ENCODE data around the gene GLDN. TPM values are rescaled to one million over a fixed set of nuclear protein-coding genes. Genes with fewer than 3 reads are reported as not detected.

Gene GLDN
- total RNA-seq, 1 experiment from 2014 or later, result 1.3 TPM

GRCh38 chr15:51298620-51299019, 42.8 kb upstream of the GLDN start:
- H4K91ac ChIP-seq (ENCODE audit: insufficient read length, low read depth, low read length), result no peak overlapping the region
- no peak overlapping the region for H3K9ac ChIP-seq (ENCODE audit: extremely low read depth, insufficient read length, low read length)
- Mint-ChIP-seq H3K4me1 (peaks cover 3% of the 10 kb centered on the region in 2 experiments; a peak in 3 of 4 replicates), H3K27me3 (ENCODE audit: low read depth) (peaks cover 3% of the 10 kb centered on the region), H3K36me3 (ENCODE audit: insufficient read depth in 1 of 3, low read depth in 3 of 3) (peaks cover 0 to 2% (median under 1%) of the 10 kb centered on the region in 3 experiments; a peak in 2 of 7 replicates), H3K27ac (no peak overlapping the region), H3K9me3 (peaks cover 5 to 7% of the 10 kb centered on the region in 2 experiments), H3K4me3 (no peak overlapping the region)
- H3K27me3 ChIP-seq (ENCODE audit: insufficient read depth, low read length), result no peaks in the 10 kb centered on the region
- H3K79me2 ChIP-seq (ENCODE audit: insufficient read depth, low read length), result no peaks in the 10 kb centered on the region
- H3K23me2 ChIP-seq (ENCODE audit: insufficient read length, low read depth, low read length, poor library complexity, severe bottlenecking), result no peaks in the 10 kb centered on the region
- no peak for DNase-seq
- H4K20me1 ChIP-seq (ENCODE audit: control insufficient read depth, insufficient read depth, insufficient read length), result no peaks in the 10 kb centered on the region
- H2BK5ac ChIP-seq (ENCODE audit: insufficient read length, low read length), result no peak overlapping the region
- H3K14ac ChIP-seq (ENCODE audit: insufficient read depth, low read length), result no peak overlapping the region
- H3K23ac ChIP-seq (ENCODE audit: insufficient read length, low read depth, low read length), result no peak overlapping the region
- H3K18ac ChIP-seq (ENCODE audit: insufficient read length, low read depth, low read length), result no peak overlapping the region
- H3K27ac ChIP-seq (ENCODE audit: insufficient read length, low read depth, low read length), result no peak overlapping the region
- H2BK20ac ChIP-seq (ENCODE audit: low read depth, low read length, poor library complexity, severe bottlenecking), result no peak overlapping the region
- H4K5ac ChIP-seq (ENCODE audit: insufficient read length, low read depth, low read length), result no peak overlapping the region
- no peaks in the 10 kb centered on the region for H3K4me1 ChIP-seq (ENCODE audit: insufficient read depth, low read length)
- H4K8ac ChIP-seq (replicated peaks; ENCODE audit: insufficient read length, low read depth, low read length), result no peak overlapping the region
- H2AK5ac ChIP-seq (ENCODE audit: insufficient read length, low read length), result no peak overlapping the region
- no CpG with 5 or more reads among the region's 2 CpGs for WGBS (ENCODE audit: extremely low coverage, insufficient read length, low lambda C conversion rate)
- H3K56ac ChIP-seq (ENCODE audit: insufficient read length, low read depth, low read length), result no peak overlapping the region
- TF ChIP-seq CTCF (conservative IDR thresholded peaks at IDR 0.05), result no peak
- H3T11ph ChIP-seq (ENCODE audit: low read length), result no peak overlapping the region
- no peak overlapping the region for H2AFZ ChIP-seq (ENCODE audit: low read length)
- no peaks in the 10 kb centered on the region for H3K79me1 ChIP-seq (ENCODE audit: insufficient read depth, low read depth, low read length, poor library complexity, severe bottlenecking)
- H2BK15ac ChIP-seq (ENCODE audit: low read depth, low read length), result no peak overlapping the region
- H2BK12ac ChIP-seq (ENCODE audit: insufficient read length, low read depth, low read length), result no peak overlapping the region
- no peak overlapping the region for H2BK120ac ChIP-seq (ENCODE audit: low read depth, low read length, poor library complexity, severe bottlenecking)
- no peaks in the 10 kb centered on the region for H3K9me3 ChIP-seq (ENCODE audit: control insufficient read depth, low read depth, low read length)
- H3K4me2 ChIP-seq (ENCODE audit: insufficient read depth, insufficient read length, low read length), result no peak overlapping the region
- H3K4ac ChIP-seq (ENCODE audit: low read depth, low read length), result no peak overlapping the region
